Measurements from ENCODE around the gene GRIK4. TPM values are rescaled to one million over a fixed set of nuclear protein-coding genes. Genes with fewer than 3 reads are reported as not detected.

Gene GRIK4
- total and polyA plus RNA-seq, 8 donors, result 0.02 TPM; not detected in 7

- intact Hi-C loops (cut with DNase I), result no loop called here
- no peak for FAIRE-seq
- H3K27ac ChIP-seq, result no peak overlapping the region
- H3K27me3 ChIP-seq, result no peaks in the 10 kb centered on the region
- H3K4me1 ChIP-seq, result no peaks in the 10 kb centered on the region
- no peak for TF ChIP-seq CTCF (IDR thresholded peaks at IDR 0.05)
- H3K36me3 ChIP-seq, result no peaks in the 10 kb centered on the region
- no peak overlapping the region for H3K4me3 ChIP-seq
- DNase-seq, result no peak
- ATAC-seq, result no peak
- 76 to 81% methylated on average over 7 of the region's 7 CpGs for WGBS, 2 donors
- H3K9me3 ChIP-seq, result no peaks in the 10 kb centered on the region
Observed at GRCh38 chr11:120626791-120627190, 115.2 kb downstream of the GRIK4 start.

- Histone ChIP-seq H3K27ac (no peak overlapping the region), H3K4me1 (no peaks in the 10 kb centered on the region), H3K36me3 (no peaks in the 10 kb centered on the region), H3K4me3 (no peak overlapping the region), H3K27me3 (no peaks in the 10 kb centered on the region), H3K9me3 (no peaks in the 10 kb centered on the region)
- no peak for TF ChIP-seq CTCF (IDR thresholded peaks at IDR 0.05)
- no peak for ATAC-seq
- 64 to 69% methylated on average over 7 of the region's 7 CpGs for WGBS, 2 donors
- no peak for FAIRE-seq
- DNase-seq, result no peak
- intact Hi-C loops (cut with DNase I), result no loop called here
Observed at GRCh38 chr11:120627327-120628163, 116.0 kb downstream of the GRIK4 start.

DNA sequence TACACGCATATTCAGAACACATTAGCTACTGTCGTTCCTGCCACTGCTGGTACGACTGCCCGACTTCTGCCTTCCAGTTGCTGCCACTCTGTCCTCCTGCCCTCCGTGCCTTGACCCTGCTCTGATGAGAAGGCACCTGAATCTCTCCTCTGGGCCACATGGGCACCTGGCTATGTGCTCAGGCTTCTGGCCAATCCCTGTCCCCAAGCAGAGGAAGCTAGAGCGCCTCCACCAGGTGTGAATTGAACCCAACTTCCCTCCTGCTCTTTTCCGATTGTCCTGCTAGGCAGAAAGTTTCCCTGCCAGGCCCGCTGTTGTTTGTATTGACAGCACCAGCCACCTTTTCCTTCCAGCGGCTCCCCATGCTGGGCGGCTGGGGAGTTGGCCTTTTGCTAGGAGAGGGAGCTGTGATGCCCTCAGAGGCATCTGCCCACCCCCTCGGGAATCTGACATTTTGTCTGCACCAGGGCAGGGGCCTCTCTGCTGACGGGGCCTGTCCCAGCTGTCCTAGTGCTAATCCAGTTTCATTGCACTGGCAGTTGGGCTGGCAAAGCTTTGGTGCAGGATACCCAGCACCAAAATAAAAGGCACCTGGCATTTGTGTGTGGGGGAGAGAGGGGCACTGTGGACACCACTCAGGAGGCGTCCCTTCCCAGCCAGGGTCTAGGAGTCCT is 118.0 kb downstream of the GRIK4 start:
- Histone ChIP-seq H3K27ac (no peak overlapping the region), H3K27me3 (no peaks in the 10 kb centered on the region), H3K36me3 (no peaks in the 10 kb centered on the region), H3K4me3 (no peak overlapping the region), H3K4me1 (no peaks in the 10 kb centered on the region), H3K9me3 (no peaks in the 10 kb centered on the region)
- TF ChIP-seq CTCF (IDR thresholded peaks at IDR 0.05), result no peak
- no peak for FAIRE-seq
- intact Hi-C loops (cut with DNase I), result no loop called here
- ATAC-seq, result no peak
- 64 to 65% methylated on average over 13 of the region's 13 CpGs for WGBS, 2 donors
- DNase-seq, result no peak

- 54 to 55% methylated on average over 2 of the region's 2 CpGs for WGBS, 2 donors
- intact Hi-C loops (cut with DNase I), result no loop called here
Observed at GRCh38 chr11:120630122-120630521, 118.6 kb downstream of the GRIK4 start.

More at GRCh38 chr11:120630122-120630521, 118.6 kb downstream of the GRIK4 start:
- no peaks in the 10 kb centered on the region for H3K4me1 ChIP-seq
- no peak for DNase-seq
- TF ChIP-seq CTCF (IDR thresholded peaks at IDR 0.05), result no peak
- ATAC-seq, result no peak
- H3K36me3 ChIP-seq, result no peaks in the 10 kb centered on the region
- FAIRE-seq, result no peak
- H3K4me3 ChIP-seq, result no peak overlapping the region
- H3K27me3 ChIP-seq, result no peaks in the 10 kb centered on the region
- H3K9me3 ChIP-seq, result no peaks in the 10 kb centered on the region
- no peak overlapping the region for H3K27ac ChIP-seq

Measured in pancreas (tissue), 10 donors.